ENCODE results near the gene MT3.
A peak's percentile ranks its signal among the peaks of the same experiment; 100 is the strongest.
"Not testable (repeated sequence)": the region's sequence is repeated elsewhere in the genome, so short reads cannot be mapped to it uniquely, and the experiment has no call there.

MT3 gene

DNA sequence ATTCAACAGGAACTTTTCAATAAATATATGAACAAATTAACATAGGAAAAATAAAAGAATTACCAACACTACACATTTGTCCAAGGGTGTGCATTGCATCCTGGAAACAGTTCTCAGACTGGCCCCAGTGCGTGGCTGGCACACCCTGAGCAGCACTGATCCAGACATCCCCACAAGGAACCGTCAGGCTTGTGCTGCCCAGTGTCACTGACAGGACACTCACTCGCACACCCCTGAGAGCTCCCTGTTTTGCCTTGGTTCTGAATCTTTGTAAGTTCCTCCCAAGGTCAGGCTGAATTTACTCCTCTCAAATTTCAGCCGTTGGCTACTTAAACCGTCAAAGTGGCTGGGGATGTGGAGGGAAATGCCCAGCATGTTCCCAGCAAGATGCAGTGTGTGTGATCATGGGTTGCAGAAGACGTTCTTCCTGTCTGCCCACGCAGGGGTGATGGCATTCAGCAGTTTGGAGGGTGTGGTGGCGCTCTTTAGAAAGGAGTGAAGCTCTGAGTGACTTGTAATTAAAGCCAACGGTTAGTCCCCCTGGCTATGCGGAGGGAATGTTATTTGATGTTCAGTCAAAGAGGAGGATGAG is 20.8 kb downstream of the MT3 start:
- DNase-seq = peak; percentile 86

GRCh38 chr16:56610609-56611111 is 21.3 kb downstream of the MT3 start:
- no peak for DNase-seq

GRCh38 chr16:56611281-56611833 is 22.0 kb downstream of the MT3 start:
- DNase-seq = peak; percentile 34

- DNase-seq = no peak
Observed at GRCh38 chr16:56613706-56614105, 24.4 kb downstream of the MT3 start.

- peak; percentile 62 for DNase-seq
Observed at GRCh38 chr16:56614549-56614991, 25.2 kb downstream of the MT3 start.

DNA sequence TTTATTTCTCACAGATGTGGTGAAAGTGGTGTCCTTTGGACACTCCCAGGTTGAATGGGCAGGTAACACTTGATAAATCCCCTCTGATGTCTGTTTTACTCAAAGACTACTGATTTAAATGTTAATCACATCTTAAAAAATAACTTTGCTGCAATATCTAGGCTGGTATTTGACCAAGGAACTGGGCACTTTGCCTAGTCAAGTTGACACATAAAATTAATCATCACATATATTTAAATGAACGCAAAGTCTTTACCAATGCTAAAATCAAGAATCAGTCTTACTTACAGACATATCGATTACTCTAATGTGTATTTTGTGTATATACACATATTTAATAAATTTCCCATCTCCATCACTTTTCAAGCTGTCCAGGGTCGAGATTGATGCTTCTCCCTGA is 26.0 kb downstream of the MT3 start:
- no peak for DNase-seq

DNA sequence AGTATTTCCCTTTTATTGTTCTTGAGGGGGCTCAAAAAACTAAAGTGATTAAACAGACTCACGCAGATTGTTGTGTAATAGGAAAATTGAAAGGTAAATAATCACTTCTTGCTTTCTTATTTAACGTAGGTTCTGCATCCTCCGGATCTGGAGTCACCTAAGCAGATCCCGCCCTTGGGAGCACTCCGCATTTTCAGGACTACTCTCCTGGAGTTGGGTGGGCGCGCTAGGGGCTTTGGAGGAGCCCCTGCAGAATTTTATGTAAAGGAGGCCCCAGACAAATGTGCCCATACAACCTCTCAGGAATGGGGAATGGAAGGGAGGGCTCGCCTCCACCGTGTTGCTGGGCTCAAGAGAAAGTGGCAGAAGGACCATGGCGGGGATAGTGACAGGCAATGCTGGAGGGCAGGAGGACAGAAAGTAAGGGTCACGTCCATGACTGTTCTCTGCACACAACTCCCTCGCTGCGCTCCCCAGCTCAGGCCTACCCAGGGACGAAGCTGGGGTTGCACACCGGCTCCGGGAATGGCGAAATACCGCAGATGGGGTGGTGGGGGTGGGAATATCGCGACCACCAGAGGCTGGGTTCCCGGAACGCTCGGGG is 27.4 kb downstream of the MT3 start:
- DNase-seq = no peak

DNA sequence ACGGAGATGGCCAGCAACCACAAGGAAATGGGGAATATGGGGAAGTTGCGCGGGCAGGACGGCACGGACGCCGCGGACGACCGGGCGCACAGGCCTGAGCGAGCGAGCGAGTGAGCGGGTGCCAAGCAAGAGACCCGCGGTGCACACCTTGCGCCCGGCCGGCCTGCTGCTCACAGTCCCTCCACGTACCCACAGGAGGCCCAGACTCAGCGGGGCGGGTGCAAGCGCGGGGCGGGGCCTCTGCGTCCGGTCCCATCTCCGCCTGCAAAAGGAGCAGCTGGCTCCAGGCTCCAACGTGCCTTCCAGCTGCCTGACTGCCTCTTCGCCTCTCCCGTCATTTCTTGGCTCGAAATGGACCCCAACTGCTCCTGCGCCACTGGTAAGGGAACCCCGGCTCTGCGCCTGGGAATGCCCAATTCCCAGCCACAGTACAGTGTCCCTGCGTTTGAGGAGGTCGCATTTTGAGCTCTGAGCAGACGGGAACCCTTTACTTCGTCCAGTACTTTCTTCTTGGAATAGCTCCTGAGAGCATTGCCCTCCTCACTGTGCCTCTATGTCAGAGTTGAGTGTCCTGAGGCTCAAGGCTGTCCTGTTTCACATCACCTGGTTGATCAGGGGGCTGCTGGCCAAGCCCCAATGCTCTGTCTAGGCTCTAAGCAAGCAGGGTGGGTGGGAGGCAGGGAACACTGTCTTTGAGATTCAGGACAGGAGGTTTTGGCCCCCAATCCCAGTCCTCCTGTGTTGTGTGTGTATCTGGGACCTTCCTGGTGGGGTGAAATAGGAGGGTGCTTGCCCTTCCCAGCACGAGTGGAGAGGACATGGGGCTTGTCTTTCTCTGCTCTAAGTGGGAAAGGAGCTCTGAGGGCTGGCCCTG is 28.1 kb downstream of the MT3 start:
- peak; percentile 83 for DNase-seq

GRCh38 chr16:56618138-56618537 is 28.8 kb downstream of the MT3 start:
- no peak for DNase-seq

- no peak for DNase-seq
Observed at GRCh38 chr16:56620339-56620897, 31.1 kb downstream of the MT3 start.

GRCh38 chr16:56621665-56622445 is 32.5 kb downstream of the MT3 start:
- not testable (repeated sequence) for DNase-seq

DNA sequence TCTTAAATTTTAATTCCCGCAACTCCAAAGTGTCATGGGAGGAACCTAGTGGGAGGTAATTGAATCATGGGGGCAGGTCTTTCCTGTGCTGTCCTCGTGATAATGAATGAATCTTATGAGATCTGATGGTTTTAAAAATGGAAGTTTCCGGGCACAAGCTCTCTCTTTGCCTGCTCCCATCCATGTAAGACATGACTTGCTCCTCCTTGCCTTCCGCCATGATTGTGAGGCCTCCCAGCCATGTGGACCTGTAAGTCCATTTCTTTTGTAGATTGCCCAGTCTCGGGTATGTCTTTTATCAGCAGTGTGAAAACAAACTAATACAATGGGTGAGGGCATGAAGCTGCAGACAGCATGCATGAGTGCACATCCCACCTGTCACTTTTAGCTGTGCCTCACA is 33.9 kb downstream of the MT3 start:
- DNase-seq = not testable (repeated sequence)

DNA sequence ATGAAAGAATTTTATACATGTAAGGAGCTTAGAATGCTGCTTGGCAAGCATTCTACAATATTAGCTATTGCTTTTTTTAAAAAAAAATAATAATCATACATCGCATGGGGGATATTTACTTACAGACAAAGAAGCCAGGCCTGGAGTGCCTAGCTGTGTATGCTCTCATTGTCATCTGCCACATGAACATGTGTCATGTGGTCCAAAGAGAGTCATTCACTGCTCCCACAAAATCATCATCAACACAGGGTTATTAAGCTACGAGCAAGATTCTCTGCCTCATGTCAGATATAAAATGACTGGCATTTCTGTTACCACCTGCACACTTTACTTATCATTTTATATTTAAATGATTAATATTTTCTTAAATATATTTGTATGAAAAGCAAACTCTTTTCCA is 34.3 kb downstream of the MT3 start:
- no peak for DNase-seq

DNA sequence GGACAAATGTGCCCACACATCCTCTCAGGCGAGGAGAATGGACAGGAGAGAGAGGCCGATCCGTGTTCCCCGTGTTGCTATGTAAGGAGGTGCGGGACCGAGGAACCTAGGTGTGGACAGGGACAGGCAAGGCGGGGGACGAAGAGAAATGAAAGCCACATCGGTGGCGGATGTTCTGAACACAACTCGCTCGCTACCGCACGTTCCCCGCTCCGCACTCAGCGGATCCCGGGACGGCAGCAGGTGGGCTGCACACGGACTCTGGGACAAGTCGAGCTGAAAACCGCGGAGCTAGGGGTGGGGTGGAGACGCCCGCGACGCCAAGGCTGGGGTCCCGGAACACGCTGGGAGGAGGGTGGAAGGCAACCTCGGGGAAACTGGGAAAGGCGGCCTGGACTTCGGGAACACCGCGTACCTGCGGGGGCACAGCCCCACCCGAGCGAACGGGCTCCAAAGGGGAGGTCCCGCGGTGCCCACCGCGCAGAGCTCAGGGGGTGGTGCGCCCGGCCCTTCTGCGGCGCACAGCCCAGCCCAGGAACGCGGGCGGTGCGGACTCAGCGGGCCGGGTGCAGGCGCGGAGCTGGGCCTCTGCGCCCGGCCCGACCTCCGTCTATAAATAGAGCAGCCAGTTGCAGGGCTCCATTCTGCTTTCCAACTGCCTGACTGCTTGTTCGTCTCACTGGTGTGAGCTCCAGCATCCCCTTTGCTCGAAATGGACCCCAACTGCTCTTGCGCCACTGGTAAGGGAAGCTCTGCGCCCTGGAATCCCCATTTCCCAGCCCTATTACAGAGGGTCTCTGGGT is 36.0 kb downstream of the MT3 start, which contains the start of gene MT1E:
Gene MT1E, plus strand, starts transcription at position 642 of the 803 bp plus-strand sequence. Its CDS starts 71 bp downstream, at position 713.
- DNase-seq = peak; percentile 86

DNA sequence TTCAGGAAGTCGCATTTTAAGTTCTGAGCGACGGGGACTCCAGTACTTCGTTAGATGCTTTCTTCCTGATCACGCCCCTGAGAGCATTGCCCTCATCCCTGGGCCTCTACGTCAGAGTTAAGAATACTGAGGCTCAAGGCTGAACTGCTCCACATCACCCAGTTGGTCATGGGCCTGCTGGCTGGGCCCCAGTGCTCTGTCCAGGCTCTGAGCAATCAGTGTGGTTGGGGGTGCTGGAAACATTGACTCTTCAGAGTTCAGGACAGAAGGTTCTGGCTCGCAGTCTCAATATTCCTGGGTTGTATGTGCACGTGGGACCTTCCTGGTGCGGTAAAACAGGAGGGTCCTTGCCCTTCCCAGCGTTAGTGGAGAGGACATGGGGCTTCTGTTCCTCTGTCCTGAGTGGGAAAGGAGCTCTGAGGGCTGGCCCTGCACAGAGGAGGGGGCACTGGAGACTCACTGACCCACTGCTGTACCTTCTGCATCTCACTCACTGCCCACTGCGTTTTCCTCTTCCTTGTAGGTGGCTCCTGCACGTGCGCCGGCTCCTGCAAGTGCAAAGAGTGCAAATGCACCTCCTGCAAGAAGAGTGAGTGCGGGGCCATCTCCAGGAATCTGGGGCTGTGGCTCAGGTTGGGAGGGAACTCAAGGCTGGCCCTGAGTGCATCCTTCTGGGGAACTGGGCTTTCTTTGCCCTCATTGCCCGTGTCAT is 36.8 kb downstream of the MT3 start:
- DNase-seq = no peak

DNA sequence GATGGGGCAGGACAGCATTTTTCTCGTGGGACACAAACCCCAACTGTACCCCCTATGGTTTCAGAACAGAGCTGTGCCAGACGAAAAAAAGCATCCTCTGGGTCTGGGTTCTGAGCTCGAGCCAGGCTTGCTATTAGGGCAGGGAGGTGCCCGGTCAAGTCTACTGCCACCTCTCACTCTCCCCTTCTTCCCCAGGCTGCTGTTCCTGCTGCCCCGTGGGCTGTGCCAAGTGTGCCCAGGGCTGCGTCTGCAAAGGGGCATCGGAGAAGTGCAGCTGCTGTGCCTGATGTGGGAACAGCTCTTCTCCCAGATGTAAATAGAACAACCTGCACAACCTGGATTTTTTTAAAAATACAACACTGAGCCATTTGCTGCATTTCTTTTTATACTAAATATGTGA is 37.4 kb downstream of the MT3 start:
- no peak for DNase-seq

- DNase-seq = no peak
Observed at GRCh38 chr16:56628486-56629350, 39.4 kb downstream of the MT3 start.

- no peak for DNase-seq
Observed at GRCh38 chr16:56629531-56629930, 40.2 kb downstream of the MT3 start.

GRCh38 chr16:56630134-56630533 is 40.8 kb downstream of the MT3 start:
- DNase-seq = no peak

DNA sequence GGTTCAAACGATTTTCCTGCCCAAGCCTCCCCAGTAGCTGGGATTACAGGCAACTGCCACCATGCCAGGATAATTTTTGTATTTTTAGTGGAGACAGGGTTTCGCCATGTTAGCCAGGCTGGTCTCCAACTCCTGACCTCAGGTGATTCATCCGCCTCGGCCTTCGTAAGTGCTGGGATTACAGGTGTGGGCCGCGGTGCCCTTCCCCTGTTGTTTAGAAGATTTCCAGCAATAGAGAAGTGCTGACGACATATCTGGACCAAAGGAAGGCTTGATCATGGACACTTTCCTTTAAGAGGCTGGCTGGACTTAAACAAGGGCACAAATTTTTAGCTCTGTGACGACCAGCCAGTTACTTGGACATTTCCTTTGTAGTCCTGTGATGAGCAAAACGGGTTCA is 41.9 kb downstream of the MT3 start:
- DNase-seq = no peak
